NCI-H524 (cell line): ENCODE results near the gene NFKB2.

Experiments
- DNase-seq, 2 experiments: peaks; one replicate each; lab custom pipeline; 2025; lab: John Stamatoyannopoulos, UW

The NFKB2 gene

GRCh38 chr10:102394801-102395399, 605 bp upstream of the NFKB2 start:
- DNase-seq, result no peak

- DNase-seq, result no peak
Measured at GRCh38 chr10:102396317-102396650, 779 bp downstream of the NFKB2 start.

GRCh38 chr10:102396730-102397151, 1.2 kb downstream of the NFKB2 start:
- no peak for DNase-seq

- no peak for DNase-seq
Measured at GRCh38 chr10:102397222-102398171, 2.0 kb downstream of the NFKB2 start.

GRCh38 chr10:102398172-102399020, 2.9 kb downstream of the NFKB2 start:
- DNase-seq, result no peak

- DNase-seq, result peak; percentile 27 to 37
Measured at GRCh38 chr10:102399217-102400021, 3.9 kb downstream of the NFKB2 start.

GRCh38 chr10:102400076-102400475, 4.6 kb downstream of the NFKB2 start:
- DNase-seq, result peak in 1 of 2 experiments; percentile 22

GRCh38 chr10:102400598-102401341, 5.3 kb downstream of the NFKB2 start:
- no peak for DNase-seq

- no peak for DNase-seq
Measured at GRCh38 chr10:102401342-102401654, 5.8 kb downstream of the NFKB2 start.

GRCh38 chr10:102401735-102402511, 6.4 kb downstream of the NFKB2 start:
- no peak for DNase-seq

GRCh38 chr10:102402512-102402896, 7.0 kb downstream of the NFKB2 start:
- no peak for DNase-seq

GRCh38 chr10:102403115-102403514, 7.6 kb downstream of the NFKB2 start:
- DNase-seq, result no peak

GRCh38 chr10:102404361-102405107, 9.0 kb downstream of the NFKB2 start:
- DNase-seq, result no peak

- no peak for DNase-seq
Measured at GRCh38 chr10:102405108-102405571, 9.6 kb downstream of the NFKB2 start.

- no peak for DNase-seq
Measured at GRCh38 chr10:102405632-102406031, 10.1 kb downstream of the NFKB2 start.

- DNase-seq, result no peak
Measured at GRCh38 chr10:102406815-102407214, 11.3 kb downstream of the NFKB2 start.

GRCh38 chr10:102407425-102408130, 12.1 kb downstream of the NFKB2 start:
- no peak for DNase-seq

GRCh38 chr10:102408131-102408727, 12.7 kb downstream of the NFKB2 start:
- no peak for DNase-seq
